Sigmoid colon (tissue), 4 donors: ENCODE data around the gene MKNK1.

Source experiments
- CTCF ChIP-seq, 4 experiments: fragments of 450-650 bp in 3 of 4; fragments of 200-600 bp in 1 of 4; IDR thresholded peaks; one replicate each; pipeline ENCODE4 v1.5.1; 2016 to 2019; ENCODE audit warnings: antibody characterized with exemption in 4 of 4, mild to moderate bottlenecking in 3 of 4, moderate library complexity in 2 of 4
- EP300 ChIP-seq, 4 donors: sonication (generic); formaldehyde crosslinking; IDR thresholded peaks; one replicate each; pipeline ENCODE4 v1.6.1; 2017; ENCODE audit warnings: antibody characterized with exemption in 4 of 4
- POLR2A ChIP-seq, 2 donors: fragments of 450-650 bp; IDR thresholded peaks; one replicate each; pipeline ENCODE4 v1.6.1; 2016; ENCODE audit warnings: antibody characterized with exemption in 2 of 2, mild to moderate bottlenecking in 2 of 2, moderate library complexity in 2 of 2
- POLR2AphosphoS5 ChIP-seq, 4 donors: sonication (generic); formaldehyde crosslinking; IDR thresholded peaks; one replicate each; pipeline ENCODE4 v1.6.1; 2017; ENCODE audit warnings: antibody characterized with exemption in 4 of 4

GRCh38 chr1:46575778-46576177, 28.3 kb downstream of the MKNK1 start:
- TF ChIP-seq CTCF (IDR thresholded peaks at IDR 0.05) (no peak), POLR2AphosphoS5 (IDR thresholded peaks at IDR 0.05) (no peak), POLR2A (IDR thresholded peaks at IDR 0.05) (no peak), EP300 (IDR thresholded peaks at IDR 0.05) (no peak)
